Loucy (cell line): ENCODE measurements around the gene ATRNL1.

Source experiments
- H2AFZ ChIP-seq: fragments of 200-600 bp; sonication (generic); 2 replicates; pipeline ENCODE4 v1.6.0; 2016; ENCODE audit warnings: antibody characterized with exemption, mild to moderate bottlenecking, low read length, moderate library complexity
- H3F3A ChIP-seq: fragments of 200-600 bp; 2 replicates; pipeline ENCODE4 v1.6.0; 2016; ENCODE audit warnings: antibody characterized with exemption, low read depth, mild to moderate bottlenecking
- H3K27me3 ChIP-seq: fragments of 200-600 bp; sonication (generic); 2 replicates; pipeline ENCODE4 v1.6.1; 2014; ENCODE audit warnings: low read length, mild to moderate bottlenecking; ENCODE audit not compliant: insufficient read depth, poor library complexity, severe bottlenecking
- H3K36me3 ChIP-seq: fragments of 200-600 bp; sonication (generic); 2 replicates; pipeline ENCODE4 v1.6.1; 2016; ENCODE audit warnings: low read length; ENCODE audit not compliant: insufficient read depth
- H3K4me1 ChIP-seq: fragments of 200-600 bp; sonication (generic); 2 replicates; pipeline ENCODE4 v1.5.1; 2014; ENCODE audit warnings: low read length, mild to moderate bottlenecking; ENCODE audit not compliant: insufficient read depth, poor library complexity, severe bottlenecking
- H3K4me2 ChIP-seq: fragments of 200-600 bp; sonication (generic); 2 replicates; pipeline ENCODE4 v1.6.0; 2014; ENCODE audit warnings: antibody characterized with exemption, low read length, low read depth, mild to moderate bottlenecking; ENCODE audit not compliant: poor library complexity, severe bottlenecking
- H3K4me3 ChIP-seq: fragments of 200-600 bp; sonication (generic); 2 replicates; pipeline ENCODE4 v1.5.1; 2014; ENCODE audit warnings: low read length, mild to moderate bottlenecking, mixed read lengths; ENCODE audit not compliant: poor library complexity, severe bottlenecking
- H3K79me2 ChIP-seq: fragments of 200-600 bp; sonication (generic); 2 replicates; pipeline ENCODE4 v1.6.1; 2014; ENCODE audit warnings: low read length; ENCODE audit not compliant: insufficient read depth
- H3K9ac ChIP-seq: fragments of 200-600 bp; sonication (generic); 2 replicates; pipeline ENCODE4 v1.6.0; 2014; ENCODE audit warnings: mild to moderate bottlenecking, low read depth, low read length, moderate library complexity; ENCODE audit not compliant: poor library complexity, severe bottlenecking
- H3K9me2 ChIP-seq: fragments of 200-600 bp; sonication (generic); replicated peaks from 2 replicates; pipeline ENCODE4 v1.6.1; 2016; ENCODE audit warnings: low read depth, low read length, mixed read lengths
- H3K9me3 ChIP-seq: fragments of 200-600 bp; sonication (generic); 2 replicates; pipeline ENCODE4 v1.6.1; 2014; ENCODE audit warnings: mild to moderate bottlenecking, antibody characterized with exemption, low read length, low read depth; ENCODE audit not compliant: insufficient read depth
- H4K20me1 ChIP-seq: fragments of 200-600 bp; sonication (generic); 2 replicates; pipeline ENCODE4 v1.6.0; 2014; ENCODE audit warnings: antibody characterized with exemption, low read length, mild to moderate bottlenecking; ENCODE audit not compliant: insufficient read depth, poor library complexity, severe bottlenecking
- CTCF ChIP-seq: fragments of 200-600 bp; sonication (generic); conservative IDR thresholded peaks from 2 replicates; pipeline ENCODE4 v1.5.1; 2014; ENCODE audit warnings: mild to moderate bottlenecking, antibody characterized with exemption, low read length
- EZH2phosphoT487 ChIP-seq: fragments of 200-600 bp; IDR thresholded peaks from 2 replicates; pipeline ENCODE4 v1.6.1; 2018; ENCODE audit warnings: antibody characterized with exemption, mild to moderate bottlenecking, moderate library complexity, borderline replicate concordance

Gene ATRNL1

GRCh38 chr10:115720121-115720520, 627.0 kb downstream of the ATRNL1 start:
- no peaks in the 10 kb centered on the region for H3K79me2 ChIP-seq
- no peaks in the 10 kb centered on the region for H4K20me1 ChIP-seq
- H3K4me1 ChIP-seq: no peaks in the 10 kb centered on the region
- no peak overlapping the region for H2AFZ ChIP-seq
- no peaks in the 10 kb centered on the region for H3K36me3 ChIP-seq
- TF ChIP-seq EZH2phosphoT487 (no peak), CTCF (no peak)
- no peak overlapping the region for H3K4me2 ChIP-seq
- H3K9me3 ChIP-seq: no peaks in the 10 kb centered on the region
- H3K9ac ChIP-seq: no peak overlapping the region
- H3F3A ChIP-seq: no peaks in the 10 kb centered on the region
- H3K4me3 ChIP-seq: no peak overlapping the region
- no peaks in the 10 kb centered on the region for H3K9me2 ChIP-seq
- no peaks in the 10 kb centered on the region for H3K27me3 ChIP-seq

- no peaks in the 10 kb centered on the region for H3K79me2 ChIP-seq
- no peaks in the 10 kb centered on the region for H3K27me3 ChIP-seq
- no peak overlapping the region for H2AFZ ChIP-seq
- no peaks in the 10 kb centered on the region for H3K4me1 ChIP-seq
- no peak overlapping the region for H3K4me3 ChIP-seq
- no peaks in the 10 kb centered on the region for H3K9me3 ChIP-seq
- no peaks in the 10 kb centered on the region for H4K20me1 ChIP-seq
- H3K9ac ChIP-seq: no peak overlapping the region
- H3F3A ChIP-seq: no peaks in the 10 kb centered on the region
- TF ChIP-seq CTCF (no peak), EZH2phosphoT487 (no peak)
- no peaks in the 10 kb centered on the region for H3K36me3 ChIP-seq
- no peaks in the 10 kb centered on the region for H3K9me2 ChIP-seq
- no peak overlapping the region for H3K4me2 ChIP-seq
These were observed 634.0 kb downstream of the ATRNL1 start for GRCh38 chr10:115727129-115727528.

GRCh38 chr10:115744089-115744488, 650.9 kb downstream of the ATRNL1 start:
- Histone ChIP-seq H3K9ac (no peak overlapping the region), H3K9me2 (no peaks in the 10 kb centered on the region), H3K27me3 (no peaks in the 10 kb centered on the region), H3K4me1 (no peaks in the 10 kb centered on the region), H3K9me3 (no peaks in the 10 kb centered on the region), H3K4me2 (no peak overlapping the region), H2AFZ (no peak overlapping the region), H4K20me1 (no peaks in the 10 kb centered on the region), H3K4me3 (no peak overlapping the region), H3K79me2 (no peaks in the 10 kb centered on the region), H3F3A (no peaks in the 10 kb centered on the region), H3K36me3 (no peaks in the 10 kb centered on the region)
- TF ChIP-seq CTCF: no peak
- TF ChIP-seq EZH2phosphoT487: no peak
